Measurements from ENCODE around the gene GALNTL6. TPM values are rescaled to one million over a fixed set of nuclear protein-coding genes. Genes with fewer than 3 reads are reported as not detected.

The GALNTL6 gene
- total RNA-seq, 2 donors from 2014 or later = 0.71 TPM; not detected in 1

- Mint-ChIP-seq H3K4me1 (peaks cover 11% of the 10 kb centered on the region), H3K4me3 (no peak overlapping the region), H3K9me3 (no peaks in the 10 kb centered on the region), H3K36me3 (ENCODE audit: low read depth) (no peaks in the 10 kb centered on the region), H3K27me3 (ENCODE audit: insufficient read depth) (no peaks in the 10 kb centered on the region), H3K27ac (no peak overlapping the region)
- 89 to 100% methylated on average over 2 of the region's 2 CpGs for WGBS, 2 experiments (ENCODE audit: insufficient coverage in 1 of 2, insufficient read length in 1 of 2)
- Histone ChIP-seq H3K36me3 (ENCODE audit: control insufficient read depth, insufficient read depth, low read length) (no peaks in the 10 kb centered on the region), H3K4me1 (ENCODE audit: control insufficient read depth, insufficient read depth, low read length) (no peaks in the 10 kb centered on the region), H3K4me3 (ENCODE audit: low read length) (no peak overlapping the region), H3K27me3 (ENCODE audit: control insufficient read depth, insufficient read depth, low read length, poor library complexity, severe bottlenecking) (no peaks in the 10 kb centered on the region), H3K9ac (ENCODE audit: extremely low read depth, low read length, poor library complexity, severe bottlenecking) (no peak overlapping the region), H3K9me3 (ENCODE audit: control insufficient read depth, low read length) (no peaks in the 10 kb centered on the region), H3K27ac (ENCODE audit: low read depth, low read length) (no peak overlapping the region)
- DNase-seq = no peak
- TF ChIP-seq, protein P1, sequence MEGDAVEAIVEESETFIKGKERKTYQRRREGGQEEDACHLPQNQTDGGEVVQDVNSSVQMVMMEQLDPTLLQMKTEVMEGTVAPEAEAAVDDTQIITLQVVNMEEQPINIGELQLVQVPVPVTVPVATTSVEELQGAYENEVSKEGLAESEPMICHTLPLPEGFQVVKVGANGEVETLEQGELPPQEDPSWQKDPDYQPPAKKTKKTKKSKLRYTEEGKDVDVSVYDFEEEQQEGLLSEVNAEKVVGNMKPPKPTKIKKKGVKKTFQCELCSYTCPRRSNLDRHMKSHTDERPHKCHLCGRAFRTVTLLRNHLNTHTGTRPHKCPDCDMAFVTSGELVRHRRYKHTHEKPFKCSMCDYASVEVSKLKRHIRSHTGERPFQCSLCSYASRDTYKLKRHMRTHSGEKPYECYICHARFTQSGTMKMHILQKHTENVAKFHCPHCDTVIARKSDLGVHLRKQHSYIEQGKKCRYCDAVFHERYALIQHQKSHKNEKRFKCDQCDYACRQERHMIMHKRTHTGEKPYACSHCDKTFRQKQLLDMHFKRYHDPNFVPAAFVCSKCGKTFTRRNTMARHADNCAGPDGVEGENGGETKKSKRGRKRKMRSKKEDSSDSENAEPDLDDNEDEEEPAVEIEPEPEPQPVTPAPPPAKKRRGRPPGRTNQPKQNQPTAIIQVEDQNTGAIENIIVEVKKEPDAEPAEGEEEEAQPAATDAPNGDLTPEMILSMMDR (conservative IDR thresholded peaks at IDR 0.05) = no peak
Measured at GRCh38 chr4:172651961-172652360, 838.8 kb downstream of the GALNTL6 start.

GRCh38 chr4:172652369-172652768 lies 839.2 kb downstream of the GALNTL6 start:
- Histone ChIP-seq H3K9me3 (ENCODE audit: control insufficient read depth, low read length) (no peaks in the 10 kb centered on the region), H3K27ac (ENCODE audit: low read depth, low read length) (no peak overlapping the region), H3K4me3 (ENCODE audit: low read length) (no peak overlapping the region), H3K9ac (ENCODE audit: extremely low read depth, low read length, poor library complexity, severe bottlenecking) (no peak overlapping the region), H3K27me3 (ENCODE audit: control insufficient read depth, insufficient read depth, low read length, poor library complexity, severe bottlenecking) (no peaks in the 10 kb centered on the region), H3K36me3 (ENCODE audit: control insufficient read depth, insufficient read depth, low read length) (no peaks in the 10 kb centered on the region), H3K4me1 (ENCODE audit: control insufficient read depth, insufficient read depth, low read length) (no peaks in the 10 kb centered on the region)
- Mint-ChIP-seq H3K4me3 (no peak overlapping the region), H3K27me3 (ENCODE audit: insufficient read depth) (no peaks in the 10 kb centered on the region), H3K27ac (no peak overlapping the region), H3K4me1 (peaks cover 7% of the 10 kb centered on the region), H3K9me3 (no peaks in the 10 kb centered on the region), H3K36me3 (ENCODE audit: low read depth) (no peaks in the 10 kb centered on the region)
- 92% methylated on average over 1 of the region's 1 CpG; no CpG with 5 or more reads in 1 of the 2 experiments for WGBS, 2 experiments (ENCODE audit: insufficient coverage in 1 of 2, insufficient read length in 1 of 2)
- DNase-seq = no peak
- TF ChIP-seq, protein P1 (conservative IDR thresholded peaks at IDR 0.05) = no peak

- Mint-ChIP-seq H3K4me1 (peaks cover 4% of the 10 kb centered on the region), H3K27ac (no peak overlapping the region), H3K27me3 (ENCODE audit: insufficient read depth) (no peaks in the 10 kb centered on the region), H3K9me3 (peaks cover 2% of the 10 kb centered on the region), H3K4me3 (no peak overlapping the region), H3K36me3 (ENCODE audit: low read depth) (no peaks in the 10 kb centered on the region)
- Histone ChIP-seq H3K36me3 (ENCODE audit: control insufficient read depth, insufficient read depth, low read length) (no peaks in the 10 kb centered on the region), H3K4me3 (ENCODE audit: low read length) (no peak overlapping the region), H3K27ac (ENCODE audit: low read depth, low read length) (no peak overlapping the region), H3K9me3 (ENCODE audit: control insufficient read depth, low read length) (no peaks in the 10 kb centered on the region), H3K9ac (ENCODE audit: extremely low read depth, low read length, poor library complexity, severe bottlenecking) (no peak overlapping the region), H3K4me1 (ENCODE audit: control insufficient read depth, insufficient read depth, low read length) (no peaks in the 10 kb centered on the region), H3K27me3 (ENCODE audit: control insufficient read depth, insufficient read depth, low read length, poor library complexity, severe bottlenecking) (no peaks in the 10 kb centered on the region)
- TF ChIP-seq, protein P1 (conservative IDR thresholded peaks at IDR 0.05) = no peak
- DNase-seq = no peak
Measured at GRCh38 chr4:172653676-172654075, 840.5 kb downstream of the GALNTL6 start.

All from endodermal cell (in vitro differentiated cells).